SH-SY5Y (cell line): ENCODE data around the gene CRX.

ENCODE experiments used
- GATA2 ChIP-seq: IDR thresholded peaks from 2 replicates; pipeline ENCODE4 v1.6.1; 2011; ENCODE audit warnings: mild to moderate bottlenecking, low read depth, low read length
- GATA3 ChIP-seq: IDR thresholded peaks from 2 replicates; pipeline ENCODE4 v1.6.1; 2011; ENCODE audit warnings: low read depth, mild to moderate bottlenecking, low read length, moderate library complexity

- TF ChIP-seq GATA3 (no peak), GATA2 (no peak)
Measured at GRCh38 chr19:47839411-47839810, 17.7 kb downstream of the CRX start.
